Measurements from ENCODE around the gene TIMP2.
"Not testable (repeated sequence)": the region's sequence is repeated elsewhere in the genome, so short reads cannot be mapped to it uniquely, and the experiment has no call there.

The TIMP2 gene

GRCh38 chr17:78953356-78954350 lies 28.5 kb upstream of the TIMP2 start:
- no peak for DNase-seq

GRCh38 chr17:78952706-78953105 lies 27.5 kb upstream of the TIMP2 start:
- no peak for DNase-seq

GRCh38 chr17:78951967-78952551 lies 26.9 kb upstream of the TIMP2 start:
- DNase-seq, result no peak

- DNase-seq, result no peak
Observed at GRCh38 chr17:78950870-78951269, 25.7 kb upstream of the TIMP2 start.

- DNase-seq, result no peak
Observed at GRCh38 chr17:78947235-78948149, 22.3 kb upstream of the TIMP2 start.

- DNase-seq, result no peak
Observed at GRCh38 chr17:78946631-78947030, 21.4 kb upstream of the TIMP2 start.

GRCh38 chr17:78946131-78946530 lies 20.9 kb upstream of the TIMP2 start:
- DNase-seq, result no peak

GRCh38 chr17:78945455-78945854 lies 20.3 kb upstream of the TIMP2 start:
- DNase-seq, result not testable (repeated sequence)

- DNase-seq, result no peak
Observed at GRCh38 chr17:78944956-78945355, 19.8 kb upstream of the TIMP2 start.

- DNase-seq, result no peak
Observed at GRCh38 chr17:78944026-78944425, 18.8 kb upstream of the TIMP2 start.

- no peak for DNase-seq
Observed at GRCh38 chr17:78940708-78941107, 15.5 kb upstream of the TIMP2 start.

- no peak for DNase-seq
Observed at GRCh38 chr17:78940258-78940657, 15.1 kb upstream of the TIMP2 start.

- DNase-seq, result no peak
Observed at GRCh38 chr17:78939615-78940014, 14.4 kb upstream of the TIMP2 start.

- DNase-seq, result no peak
Observed at GRCh38 chr17:78937561-78937960, 12.4 kb upstream of the TIMP2 start.

- peak; percentile 90 for DNase-seq
Observed at GRCh38 chr17:78935419-78936323, 10.5 kb upstream of the TIMP2 start.

- no peak for DNase-seq
Observed at GRCh38 chr17:78934681-78935418, 9.7 kb upstream of the TIMP2 start.

GRCh38 chr17:78933959-78934568 lies 8.9 kb upstream of the TIMP2 start:
- peak; percentile 94 for DNase-seq

GRCh38 chr17:78933025-78933958 lies 8.1 kb upstream of the TIMP2 start:
- peak; percentile 89 for DNase-seq

GRCh38 chr17:78929908-78930775 lies 5.0 kb upstream of the TIMP2 start:
- no peak for DNase-seq

All from amniotic stem cell (primary cell).